IMR-90 (cell line): ENCODE measurements around the gene FBXW12. TPM values are rescaled to one million over a fixed set of nuclear protein-coding genes. Genes with fewer than 3 reads are reported as not detected.

Experiments used
- ATAC-seq: fragments of 200-7000 bp; cut with Tn5 transposase; 2 replicates; pipeline ENCODE4 v1.9.1; 2020; ENCODE audit warnings: low read depth, mild to moderate bottlenecking, moderate library complexity
- BruUV-seq: library from RNA; stranded (reverse); fragments of 400-500 nt; replicated peaks from 2 replicates; lab custom pipeline; 2021; lab: Mats Ljungman, UMichigan
- CTCF ChIA-PET: fragments of 300-600 bp; formaldehyde crosslinking; extraction: SDS; loops from one replicate; lab custom pipeline; 2021; ENCODE audit warnings: antibody characterized with exemption; lab: Yijun Ruan, JAX
- POLR2A ChIA-PET: fragments of 300-600 bp; sonication (Branson Sonifier 250); formaldehyde crosslinking; loops from one replicate; lab custom pipeline; 2022; ENCODE audit warnings: antibody characterized with exemption; ENCODE audit not compliant: unreplicated experiment; lab: Charles Lee
- DNase-seq: peaks from one replicate; pipeline ENCODE4 v3.0.0; 2013
- H2AFZ ChIP-seq: replicated peaks from 2 replicates; pipeline ENCODE3; 2013; ENCODE audit warnings: low read length, mild to moderate bottlenecking; ENCODE audit not compliant: poor library complexity
- H2AK5ac ChIP-seq: 2 replicates; pipeline ENCODE4 v1.6.1; 2013; ENCODE audit warnings: low read depth, low read length, inconsistent platforms
- H2AK9ac ChIP-seq: replicated peaks from 2 replicates; pipeline ENCODE3; 2013; ENCODE audit warnings: mild to moderate bottlenecking, low read depth, low read length, moderate library complexity; ENCODE audit not compliant: poor library complexity
- H2BK120ac ChIP-seq: 2 replicates; pipeline ENCODE4 v1.6.1; 2013; ENCODE audit warnings: low read depth, low read length, inconsistent platforms
- H2BK15ac ChIP-seq: 3 replicates; pipeline ENCODE4 v1.6.1; 2013; ENCODE audit warnings: low read depth, low read length, inconsistent platforms
- H2BK20ac ChIP-seq: 2 replicates; pipeline ENCODE4 v1.6.1; 2013; ENCODE audit warnings: low read depth, mild to moderate bottlenecking, inconsistent platforms, low read length, moderate library complexity
- H2BK5ac ChIP-seq: 2 replicates; pipeline ENCODE4 v1.6.1; 2013; ENCODE audit warnings: mild to moderate bottlenecking, low read depth, low read length, inconsistent platforms; ENCODE audit not compliant: poor library complexity, severe bottlenecking
- H3K14ac ChIP-seq: replicated peaks from 2 replicates; pipeline ENCODE4 v1.6.1; 2013; ENCODE audit warnings: low read depth, low read length, inconsistent platforms
- H3K18ac ChIP-seq: 2 replicates; pipeline ENCODE4 v1.6.1; 2013; ENCODE audit warnings: low read depth, low read length, control low read depth
- H3K23ac ChIP-seq: 2 replicates; pipeline ENCODE4 v1.6.1; 2013; ENCODE audit warnings: low read depth, low read length, inconsistent platforms
- H3K27ac ChIP-seq: 2 replicates; pipeline ENCODE4 v1.5.1; 2013; ENCODE audit warnings: mild to moderate bottlenecking, control low read depth, low read length; ENCODE audit not compliant: insufficient read depth
- H3K27me3 ChIP-seq: 2 replicates; pipeline ENCODE4 v1.6.1; 2013; ENCODE audit warnings: low read length; ENCODE audit not compliant: control insufficient read depth, insufficient read depth
- H3K36me3 ChIP-seq: 2 replicates; pipeline ENCODE4 v1.6.1; 2013; ENCODE audit warnings: low read length, mixed read lengths; ENCODE audit not compliant: control insufficient read depth, insufficient read depth
- H3K4ac ChIP-seq: 2 replicates; pipeline ENCODE4 v1.6.1; 2013; ENCODE audit warnings: low read depth, low read length, inconsistent platforms
- H3K4me1 ChIP-seq: 2 replicates; pipeline ENCODE4 v1.6.1; 2013; ENCODE audit warnings: low read length, mixed read lengths; ENCODE audit not compliant: control insufficient read depth, insufficient read depth
- H3K4me2 ChIP-seq: 2 replicates; pipeline ENCODE4 v1.6.1; 2013; ENCODE audit warnings: low read depth, mild to moderate bottlenecking, control low read depth, low read length, moderate library complexity
- H3K4me3 ChIP-seq: 2 replicates; pipeline ENCODE4 v1.5.1; 2013; ENCODE audit warnings: low read depth, mild to moderate bottlenecking, control low read depth, low read length, moderate library complexity; ENCODE audit not compliant: insufficient read depth
- H3K56ac ChIP-seq: 2 replicates; pipeline ENCODE4 v1.6.1; 2013; ENCODE audit warnings: low read length, inconsistent platforms; ENCODE audit not compliant: insufficient read depth; ENCODE audit errors: extremely low read depth
- H3K79me1 ChIP-seq, 2 experiments: 2 replicates each; pipeline ENCODE4 v1.6.1; 2013; ENCODE audit warnings: low read length in 2 of 2, inconsistent platforms in 1 of 2, low read depth in 1 of 2
- H3K9ac ChIP-seq: 2 replicates; pipeline ENCODE4 v1.6.1; 2013; ENCODE audit warnings: low read depth, low read length, control low read depth
- H3K9me1 ChIP-seq: 2 replicates; pipeline ENCODE4 v1.6.1; 2013; ENCODE audit warnings: low read length, inconsistent platforms; ENCODE audit not compliant: insufficient read depth
- H3K9me3 ChIP-seq: 2 replicates; pipeline ENCODE4 v1.6.1; 2013; ENCODE audit warnings: low read length; ENCODE audit not compliant: control insufficient read depth, insufficient read depth
- H4K20me1 ChIP-seq: 2 replicates; pipeline ENCODE4 v1.6.1; 2013; ENCODE audit warnings: low read length, inconsistent platforms; ENCODE audit not compliant: insufficient read depth
- H4K5ac ChIP-seq: 2 replicates; pipeline ENCODE4 v1.6.1; 2013; ENCODE audit warnings: mild to moderate bottlenecking, low read depth, low read length, control low read depth
- H4K8ac ChIP-seq, 2 experiments: 2 replicates each; pipeline ENCODE4 v1.6.1; 2013; ENCODE audit warnings: low read depth in 2 of 2, low read length in 2 of 2, control low read depth in 1 of 2, inconsistent platforms in 1 of 2
- H4K91ac ChIP-seq: 2 replicates; pipeline ENCODE4 v1.6.1; 2013; ENCODE audit warnings: low read depth, low read length, inconsistent platforms; ENCODE audit not compliant: insufficient read depth
- POLR2A ChIP-seq: IDR thresholded peaks from 2 replicates; pipeline ENCODE4 v1.6.1; 2012; ENCODE audit warnings: mild to moderate bottlenecking, low read depth, low read length
- RCOR1 ChIP-seq: IDR thresholded peaks from 2 replicates; pipeline ENCODE4 v1.6.1; 2012; ENCODE audit warnings: mild to moderate bottlenecking, low read length, improper control_type of control experiment; ENCODE audit not compliant: insufficient replicate concordance
- WGBS, 2 experiments: methylation state at CpG; one replicate each; pipeline versions ENCODE4 v1.1.5 to v1.1.7; 2013; ENCODE audit warnings: missing lambda C conversion rate in 2 of 2; ENCODE audit not compliant: insufficient read length in 1 of 2; ENCODE audit errors: extremely low coverage in 2 of 2; 5-methylcytosine and 5-hydroxymethylcytosine counted together
- dilution Hi-C: fragments of 300-500 bp; cut with HindIII; formaldehyde crosslinking; loops from one replicate; pipeline ENCODE4 v1.14.3; 2018; ENCODE audit warnings: low sequenced_read_pairs; ENCODE audit not compliant: unreplicated experiment
- in situ Hi-C: fragments of 300-500 bp; cut with MboI; formaldehyde crosslinking; loops from 3 replicates; pipeline ENCODE4 v1.14.3; 2019; ENCODE audit warnings: low sequenced_read_pairs, inconsistent platforms, mixed read lengths
- intact Hi-C: fragments of 100-400 bp; cut with micrococcal nuclease; formaldehyde crosslinking; loops from 2 replicates; pipeline ENCODE4 v1.10.0; 2022
- polyA plus RNA-seq, 3 experiments: library from polyadenylated mRNA; depleted of rRNA; stranded (reverse); fragments of >200 nt; gene quantifications; 2 replicates each; pipeline ENCODE4 v1.2.3, GENCODE V29; 2012; ENCODE audit warnings: low replicate concordance in 1 of 3
- total RNA-seq: library from RNA; depleted of rRNA; stranded (reverse); fragments of >200 nt; gene quantifications from 2 replicates; pipeline ENCODE4 v1.2.3, GENCODE V29; 2012

Gene FBXW12
- total and polyA plus RNA-seq, 2 of the 4 experiments (the other 2 are of a cell fraction) = not detected

DNA sequence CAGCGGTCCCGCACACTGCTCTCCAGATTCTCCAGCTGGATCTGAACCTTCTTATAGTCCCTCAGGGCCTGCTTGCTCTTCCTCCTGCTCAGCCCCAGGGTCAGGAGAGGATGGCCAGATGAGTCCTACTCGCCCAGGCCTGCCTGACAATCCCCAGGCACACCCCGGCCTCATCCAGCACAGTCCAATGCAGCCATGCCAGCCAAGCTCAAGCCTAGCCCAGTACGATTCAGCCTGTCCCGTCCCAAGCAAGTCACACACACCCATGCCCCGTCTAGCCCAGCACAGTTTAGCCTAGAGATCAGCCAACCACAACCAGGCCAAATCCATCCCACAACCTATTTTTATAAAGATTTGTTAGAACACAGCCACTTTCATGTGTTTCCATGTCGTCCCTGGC, 41.1 kb downstream of the FBXW12 start:
- no peak overlapping the region for H2AK5ac ChIP-seq
- no peaks in the 10 kb centered on the region; the same call in 1 of the 2 replicates for H4K20me1 ChIP-seq
- dilution Hi-C loops = no loop called here
- H2BK120ac ChIP-seq = no peak overlapping the region
- H3K4me1 ChIP-seq = no peaks in the 10 kb centered on the region
- H2BK5ac ChIP-seq = no peak overlapping the region
- H3K9ac ChIP-seq = no peak overlapping the region
- H3K14ac ChIP-seq = no peak overlapping the region
- no peaks in the 10 kb centered on the region for H3K79me1 ChIP-seq
- no peak overlapping the region for H3K4me2 ChIP-seq
- no TSS peak for BruUV-seq
- ATAC-seq (no peak), DNase-seq (no peak)
- 98% methylated on average over 5 of the region's 8 CpGs; no CpG with 5 or more reads in 1 of the 2 experiments for WGBS, 2 experiments
- H3K9me1 ChIP-seq = no peaks in the 10 kb centered on the region
- in situ Hi-C loops = no loop called here
- H2BK15ac ChIP-seq = no peak overlapping the region
- no peak overlapping the region for H3K23ac ChIP-seq
- ChIA-PET POLR2A (no interaction called here), CTCF (no interaction called here)
- TF ChIP-seq RCOR1 (no peak), POLR2A (no peak)
- intact Hi-C loops = no loop called here
- H4K8ac ChIP-seq = no peak overlapping the region
- no peak overlapping the region for H3K56ac ChIP-seq
- no peak overlapping the region for H4K91ac ChIP-seq
- no peak overlapping the region for H2AFZ ChIP-seq
- H4K5ac ChIP-seq = no peak overlapping the region
- no peaks in the 10 kb centered on the region for H3K27me3 ChIP-seq
- H3K4ac ChIP-seq = no peak overlapping the region
- H2AK9ac ChIP-seq = peak overlapping the region; percentile 9
- H2BK20ac ChIP-seq = no peak overlapping the region
- H3K4me3 ChIP-seq = no peak overlapping the region
- H3K18ac ChIP-seq = no peak overlapping the region
- no peak overlapping the region for H3K27ac ChIP-seq
- H3K9me3 ChIP-seq = no peaks in the 10 kb centered on the region
- peaks cover 79% of the 10 kb centered on the region for H3K36me3 ChIP-seq
